SK-N-SH (cell line): ENCODE results near the gene MRPS11. TPM values are rescaled to one million over a fixed set of nuclear protein-coding genes. Genes with fewer than 3 reads are reported as not detected.

Experiments
- CTCF ChIA-PET: fragments of 300-600, 350-600 bp; formaldehyde crosslinking; extraction: SDS; loops from one replicate; lab custom pipeline; 2021; lab: Yijun Ruan, JAX
- POLR2A ChIA-PET: fragments of 350-600 bp; sonication (Branson Sonifier 250); formaldehyde crosslinking; extraction: SDS; loops from one replicate; lab custom pipeline; 2020; ENCODE audit warnings: antibody characterized with exemption, inconsistent platforms; lab: Yijun Ruan, JAX
- DNase-seq: peaks from one replicate; pipeline ENCODE4 v3.0.0; 2012
- H2AFZ ChIP-seq: fragments of 200-600 bp; sonication (generic); 2 replicates; pipeline ENCODE4 v1.8.1; 2016; ENCODE audit warnings: antibody characterized with exemption, mild to moderate bottlenecking, low read depth
- H3F3A ChIP-seq: fragments of 200-600 bp; sonication (generic); replicated peaks from 2 replicates; pipeline ENCODE3; 2016; ENCODE audit warnings: antibody characterized with exemption, mild to moderate bottlenecking; ENCODE audit not compliant: insufficient read depth
- H3K27ac ChIP-seq, 2 experiments: fragments of 200-500 bp in 1 of 2; fragments of 200-600 bp in 1 of 2; sonication (Bioruptor generic) in 1 of 2; sonication (generic), shearing (Covaris generic) in 1 of 2; 2 replicates each; pipeline versions ENCODE4 v1.5.1 to v1.6.1; 2014 to 2016; ENCODE audit warnings: low read depth in 2 of 2, inconsistent platforms in 1 of 2, low read length in 1 of 2, mild to moderate bottlenecking in 1 of 2, mixed read lengths in 1 of 2
- H3K27me3 ChIP-seq: fragments of 200-600 bp; sonication (generic), shearing (Covaris generic); 2 replicates; pipeline ENCODE4 v1.6.1; 2016; ENCODE audit warnings: mixed run types; ENCODE audit not compliant: insufficient read depth
- H3K36me3 ChIP-seq, 2 experiments: fragments of 200-500 bp in 1 of 2; fragments of 200-600 bp in 1 of 2; sonication (Bioruptor generic) in 1 of 2; sonication (generic) in 1 of 2; replicated peaks in 1 of 2; 2 replicates each; pipeline versions ENCODE3 to v1.5.1; 2014 to 2016; ENCODE audit warnings: low read length in 1 of 2, mild to moderate bottlenecking in 1 of 2; ENCODE audit not compliant: insufficient read depth in 2 of 2, control insufficient read depth in 1 of 2
- H3K4me1 ChIP-seq, 2 experiments: fragments of 200-500 bp in 1 of 2; fragments of 200-600 bp in 1 of 2; sonication (Bioruptor generic) in 1 of 2; sonication (generic), shearing (Covaris generic) in 1 of 2; 2 replicates each; pipeline versions ENCODE4 v1.5.1 to v1.6.1; 2014 to 2016; ENCODE audit warnings: low read depth in 1 of 2, low read length in 1 of 2, mixed run types in 1 of 2; ENCODE audit not compliant: insufficient read depth in 2 of 2, control insufficient read depth in 1 of 2
- H3K4me2 ChIP-seq: fragments of 200-600 bp; sonication (generic), shearing (Covaris generic); 2 replicates; pipeline ENCODE4 v1.6.1; 2017; ENCODE audit warnings: mixed run types
- H3K4me3 ChIP-seq, 2 experiments: fragments of 200-500 bp in 1 of 2; fragments of 200-600 bp in 1 of 2; sonication (Bioruptor generic) in 1 of 2; sonication (generic), shearing (Covaris generic) in 1 of 2; 2 replicates each; pipeline versions ENCODE4 v1.5.1 to v1.8.1; 2014 to 2016; ENCODE audit warnings: low read depth in 2 of 2, inconsistent platforms in 1 of 2, low read length in 1 of 2, mild to moderate bottlenecking in 1 of 2, mixed read lengths in 1 of 2, moderate library complexity in 1 of 2
- H3K79me2 ChIP-seq: fragments of 200-600 bp; sonication (generic); 2 replicates; pipeline ENCODE4 v1.8.1; 2017; ENCODE audit warnings: mild to moderate bottlenecking; ENCODE audit not compliant: insufficient read depth
- H3K9ac ChIP-seq: fragments of 200-600 bp; sonication (generic); 2 replicates; pipeline ENCODE4 v1.6.1; 2017; ENCODE audit warnings: mixed run types
- H3K9me2 ChIP-seq: fragments of 200-600 bp; sonication (generic); 2 replicates; pipeline ENCODE4 v1.6.1; 2017; ENCODE audit warnings: mixed run types
- H3K9me3 ChIP-seq: fragments of 200-600 bp; sonication (generic); 2 replicates; pipeline ENCODE4 v1.6.1; 2017; ENCODE audit warnings: mixed run types, mild to moderate bottlenecking, moderate library complexity
- H4K20me1 ChIP-seq: fragments of 200-600 bp; sonication (generic); 2 replicates; pipeline ENCODE4 v1.6.1; 2017; ENCODE audit warnings: mild to moderate bottlenecking, mixed run types; ENCODE audit not compliant: insufficient read depth
- CHD2 ChIP-seq: fragments of 150-350 bp; IDR thresholded peaks from 2 replicates; pipeline ENCODE4 v1.6.1; 2018; ENCODE audit warnings: low read length; ENCODE audit not compliant: partially characterized antibody
- ELF1 ChIP-seq: IDR thresholded peaks from 2 replicates; pipeline ENCODE4 v1.4.0; 2012
- EP300 ChIP-seq, 2 experiments: IDR thresholded peaks; 2 replicates each; pipeline versions ENCODE4 v1.4.0 to v1.6.1; 2012; ENCODE audit warnings: borderline replicate concordance in 1 of 2, low read depth in 1 of 2, low read length in 1 of 2
- EZH2phosphoT487 ChIP-seq: fragments of 200-600 bp; sonication (generic); IDR thresholded peaks from 2 replicates; pipeline ENCODE4 v1.6.1; 2017; ENCODE audit warnings: low read depth, mixed run types, mild to moderate bottlenecking, antibody characterized with exemption, moderate library complexity, borderline replicate concordance
- FOXM1 ChIP-seq: IDR thresholded peaks from 2 replicates; pipeline ENCODE4 v1.4.0; 2012; ENCODE audit warnings: low read depth, mild to moderate bottlenecking
- GABPA ChIP-seq: IDR thresholded peaks from 2 replicates; pipeline ENCODE4 v1.4.0; 2012; ENCODE audit warnings: low read depth, mild to moderate bottlenecking
- IRF3 ChIP-seq: fragments of 150-350 bp; IDR thresholded peaks from 2 replicates; pipeline ENCODE4 v1.6.1; 2016; ENCODE audit warnings: mild to moderate bottlenecking, low read depth, low read length
- JUND ChIP-seq: IDR thresholded peaks from 2 replicates; pipeline ENCODE4 v1.4.0; 2012
- MAX ChIP-seq: IDR thresholded peaks from 2 replicates; pipeline ENCODE4 v1.4.0; 2012; ENCODE audit warnings: low read depth
- NFIC ChIP-seq: IDR thresholded peaks from 2 replicates; pipeline ENCODE4 v1.4.0; 2012; ENCODE audit warnings: borderline replicate concordance
- PBX3 ChIP-seq: IDR thresholded peaks from 2 replicates; pipeline ENCODE4; 2012
- POLR2AphosphoS5 ChIP-seq: IDR thresholded peaks from 2 replicates; pipeline ENCODE4 v1.6.1; 2012; ENCODE audit warnings: low read depth, low read length
- RAD21 ChIP-seq: IDR thresholded peaks from 2 replicates; pipeline ENCODE4 v1.6.1; 2012; ENCODE audit warnings: mild to moderate bottlenecking, low read length
- RCOR1 ChIP-seq: fragments of 150-350 bp; IDR thresholded peaks from 2 replicates; pipeline ENCODE4 v1.6.1; 2017; ENCODE audit warnings: antibody characterized with exemption, low read length
- SMC3 ChIP-seq: IDR thresholded peaks from 2 replicates; pipeline ENCODE4 v1.6.1; 2012; ENCODE audit warnings: low read depth, low read length, improper control_type of control experiment
- TCF12 ChIP-seq: IDR thresholded peaks from 2 replicates; pipeline ENCODE4 v1.4.0; 2012
- USF1 ChIP-seq: IDR thresholded peaks from 2 replicates; pipeline ENCODE4 v1.4.0; 2012; ENCODE audit warnings: low read depth, borderline replicate concordance
- USF2 ChIP-seq: fragments of 150-350 bp; IDR thresholded peaks from 2 replicates; pipeline ENCODE4 v1.6.1; 2017; ENCODE audit warnings: antibody characterized with exemption, low read length, low read depth, borderline replicate concordance
- YY1 ChIP-seq: IDR thresholded peaks from 2 replicates; pipeline ENCODE4 v1.4.0; 2012; ENCODE audit warnings: low read depth, mild to moderate bottlenecking
- WGBS: methylation state at CpG from one replicate; pipeline ENCODE4 v1.1.6; 2017; ENCODE audit warnings: low lambda C conversion rate; 5-methylcytosine and 5-hydroxymethylcytosine counted together
- polyA plus RNA-seq, 3 experiments: library from polyadenylated mRNA; depleted of rRNA; stranded (reverse); fragments of >200 nt; gene quantifications; 2 replicates each; pipeline ENCODE4 v1.2.3, GENCODE V29; 2012

Gene MRPS11
- polyA plus RNA-seq, 1 of the 3 experiments (the other 2 are of a cell fraction): 101 TPM

- no peak for DNase-seq
- Histone ChIP-seq H3K27ac (no peak overlapping the region), H3K36me3 (peaks cover 10 to 52% of the 10 kb centered on the region in 2 experiments), H3K27me3 (no peaks in the 10 kb centered on the region), H4K20me1 (no peaks in the 10 kb centered on the region), H3K79me2 (no peaks in the 10 kb centered on the region), H3K4me2 (no peak overlapping the region), H2AFZ (no peak overlapping the region), H3K4me3 (no peak overlapping the region), H3K9me2 (no peaks in the 10 kb centered on the region), H3K9me3 (no peaks in the 10 kb centered on the region), H3K4me1 (no peaks in the 10 kb centered on the region; a peak in 1 of 4 replicates), H3F3A (no peaks in the 10 kb centered on the region), H3K9ac (no peak overlapping the region)
- CTCF ChIA-PET: no interaction called here
- WGBS: 95% methylated on average over 2 of the region's 2 CpGs
- POLR2A ChIA-PET: no interaction called here
- TF ChIP-seq USF2: no peak
- TF ChIP-seq POLR2AphosphoS5: no peak
- TF ChIP-seq RCOR1: no peak
- no peak for TF ChIP-seq EP300 (IDR thresholded peaks at IDR 0.05; ENCODE audit: borderline replicate concordance in 1 of 2, low read depth in 1 of 2, low read length in 1 of 2)
- TF ChIP-seq YY1: no peak
- no peak for TF ChIP-seq FOXM1
- TF ChIP-seq ELF1: no peak
- TF ChIP-seq EZH2phosphoT487: no peak
- TF ChIP-seq GABPA: no peak
- no peak for TF ChIP-seq SMC3
- TF ChIP-seq PBX3: no peak
- TF ChIP-seq TCF12: no peak
- TF ChIP-seq CHD2: no peak
Observed at GRCh38 chr15:88511161-88511560, 43.7 kb downstream of the MRPS11 start.

- H3K4me3 ChIP-seq: no peak overlapping the region
- TF ChIP-seq USF1: no peak
- no peak for TF ChIP-seq PBX3
- TF ChIP-seq JUND: no peak
- no peak for TF ChIP-seq USF2
- TF ChIP-seq MAX: no peak
- no peak for TF ChIP-seq NFIC
- no peak for TF ChIP-seq TCF12
- no peak for TF ChIP-seq RAD21
- TF ChIP-seq CHD2: no peak
- no peak for TF ChIP-seq IRF3
- H3K27me3 ChIP-seq: no peaks in the 10 kb centered on the region
- 57% methylated on average over 3 of the region's 3 CpGs for WGBS
- CTCF ChIA-PET: interaction anchor here (0.7 kb wide), 1 partner anchor 322 kb away, joined by 4 read pairs; no protein-coding TSS in a partner anchor
- DNase-seq: no peak
- H3K79me2 ChIP-seq: no peaks in the 10 kb centered on the region
- no peak overlapping the region for H3K9ac ChIP-seq
- no peaks in the 10 kb centered on the region for H3K4me1 ChIP-seq
- no peak overlapping the region for H2AFZ ChIP-seq
- no peaks in the 10 kb centered on the region for H3K9me3 ChIP-seq
- H3F3A ChIP-seq: no peaks in the 10 kb centered on the region
- H4K20me1 ChIP-seq: no peaks in the 10 kb centered on the region
- peaks cover 10 to 51% of the 10 kb centered on the region in 2 experiments for H3K36me3 ChIP-seq
- POLR2A ChIA-PET: no interaction called here
- H3K27ac ChIP-seq: no peak overlapping the region
- no peaks in the 10 kb centered on the region for H3K9me2 ChIP-seq
- no peak overlapping the region for H3K4me2 ChIP-seq
Observed at GRCh38 chr15:88512078-88512477, 44.6 kb downstream of the MRPS11 start.
